Panc1 (cell line): ENCODE measurements around the gene LRRC26. TPM values are rescaled to one million over a fixed set of nuclear protein-coding genes. Genes with fewer than 3 reads are reported as not detected.

ENCODE experiments used
- ATAC-seq: fragments of 200-7000 bp; cut with Tn5 transposase; 2 replicates; pipeline ENCODE4 v1.9.1; 2020; ENCODE audit warnings: mild to moderate bottlenecking, moderate library complexity
- BruUV-seq: library from RNA; stranded (reverse); fragments of 400-500 nt; replicated peaks from 2 replicates; lab custom pipeline; 2021; lab: Mats Ljungman, UMichigan
- CTCF ChIA-PET: fragments of 300-600 bp; sonication (Branson Sonifier 250); formaldehyde crosslinking; loops from one replicate; lab custom pipeline; 2022; ENCODE audit warnings: antibody characterized with exemption; lab: Charles Lee
- POLR2A ChIA-PET: fragments of 300-600 bp; sonication (Branson Sonifier 250); formaldehyde crosslinking; loops from one replicate; lab custom pipeline; 2022; ENCODE audit warnings: antibody characterized with exemption; lab: Charles Lee
- DNase-seq: peaks from one replicate; pipeline ENCODE4 v3.0.0-alpha.2; 2010; ENCODE audit warnings: low read depth, low spot score
- H3K27ac ChIP-seq: 2 replicates; pipeline ENCODE4 v1.5.1; 2011; ENCODE audit warnings: mild to moderate bottlenecking, low read length, inconsistent platforms
- H3K27me3 ChIP-seq: fragments of 200-500 bp; sonication (Bioruptor generic); 2 replicates; pipeline ENCODE4 v1.6.0; 2014; ENCODE audit warnings: low read length, inconsistent platforms; ENCODE audit not compliant: control insufficient read depth, insufficient read depth
- H3K36me3 ChIP-seq: fragments of 200-500 bp; sonication (Bioruptor generic); 2 replicates; pipeline ENCODE4 v1.5.1; 2014; ENCODE audit warnings: inconsistent platforms, mild to moderate bottlenecking, low read length, moderate library complexity; ENCODE audit not compliant: control insufficient read depth, insufficient read depth
- H3K4me1 ChIP-seq: 2 replicates; pipeline ENCODE4 v1.5.1; 2011; ENCODE audit warnings: inconsistent platforms, mild to moderate bottlenecking, low read length, moderate library complexity; ENCODE audit not compliant: control insufficient read depth, insufficient read depth
- H3K4me3 ChIP-seq, 2 experiments: 2 replicates each; pipeline ENCODE4 v1.5.1; 2011 to 2012; ENCODE audit warnings: low read depth in 2 of 2, low read length in 2 of 2, mild to moderate bottlenecking in 2 of 2, inconsistent platforms in 1 of 2, moderate library complexity in 1 of 2
- H3K9me3 ChIP-seq: fragments of 200-500 bp; sonication (Bioruptor generic); 2 replicates; pipeline ENCODE4 v1.5.1; 2014; ENCODE audit warnings: low read depth, mild to moderate bottlenecking, inconsistent platforms, low read length, moderate library complexity; ENCODE audit not compliant: control insufficient read depth, insufficient read depth
- CTCF ChIP-seq: fragments of 450-650 bp; IDR thresholded peaks from 2 replicates; pipeline ENCODE4 v1.5.1; 2017; ENCODE audit warnings: mild to moderate bottlenecking
- POLR2AphosphoS5 ChIP-seq: IDR thresholded peaks from 2 replicates; pipeline ENCODE4 v1.6.1; 2012; ENCODE audit warnings: mild to moderate bottlenecking, low read depth, low read length, moderate library complexity
- SIN3A ChIP-seq: IDR thresholded peaks from 2 replicates; pipeline ENCODE4 v1.6.1; 2012; ENCODE audit warnings: low read depth, mild to moderate bottlenecking, low read length, moderate library complexity, borderline replicate concordance; ENCODE audit not compliant: insufficient read depth
- TCF7L2 ChIP-seq: IDR thresholded peaks from 2 replicates; pipeline ENCODE4 v1.6.1; 2011; ENCODE audit warnings: mild to moderate bottlenecking, low read depth, low read length, inconsistent platforms
- in situ Hi-C: cut with HindIII; loops from 2 replicates; pipeline ENCODE4 v1.10.0; 2016; ENCODE audit warnings: low sequenced_read_pairs, low pct_unique_long_range_greater_than_20kb
- intact Hi-C: fragments of 100-400 bp; cut with micrococcal nuclease; formaldehyde crosslinking; loops from one replicate; pipeline ENCODE4 v1.10.0; 2022; ENCODE audit not compliant: unreplicated experiment
- total RNA-seq: library from RNA; stranded (reverse); gene quantifications from one replicate; pipeline ENCODE4 v1.2.1, GENCODE V29; 2021; ENCODE audit not compliant: unreplicated experiment
- TF ChIP-seq, protein P1 (sequence below), 2 experiments: IDR thresholded peaks; 2 replicates each; pipeline ENCODE4 v1.6.1; 2011 to 2012; ENCODE audit warnings: low read depth in 2 of 2, control low read depth in 1 of 2, low read length in 1 of 2, mild to moderate bottlenecking in 1 of 2, moderate library complexity in 1 of 2; ENCODE audit not compliant: insufficient read depth in 1 of 2

LRRC26 gene
- total RNA-seq, 1 experiment from 2014 or later, result 0.69 TPM

GRCh38 chr9:137218212-137218753 is 48.4 kb upstream of the LRRC26 start:
- in situ Hi-C loops, result no loop called here
- ATAC-seq, result peak; percentile 4

GRCh38 chr9:137217276-137218211 is 47.7 kb upstream of the LRRC26 start:
- no peaks in the 10 kb centered on the region for H3K9me3 ChIP-seq
- ChIA-PET CTCF (interaction anchor here (0.6 kb wide), 1 partner anchor 455 kb away, joined by 5 read pairs; no protein-coding TSS in a partner anchor), POLR2A (no interaction called here)
- H3K27me3 ChIP-seq, result no peaks in the 10 kb centered on the region
- ATAC-seq (peak; percentile 73), DNase-seq (no peak)
- H3K4me3 ChIP-seq, result peak overlapping the region; percentile 33 to 48
- peaks cover 26% of the 10 kb centered on the region for H3K4me1 ChIP-seq
- in situ Hi-C loops (no loop called here), intact Hi-C loops (no loop called here)
- H3K36me3 ChIP-seq, result no peaks in the 10 kb centered on the region
- no TSS peak for BruUV-seq
- peak overlapping the region; percentile 86 for H3K27ac ChIP-seq
- no peak; the same call in 1 of the 2 replicates for TF ChIP-seq SIN3A
- TF ChIP-seq, protein P1, sequence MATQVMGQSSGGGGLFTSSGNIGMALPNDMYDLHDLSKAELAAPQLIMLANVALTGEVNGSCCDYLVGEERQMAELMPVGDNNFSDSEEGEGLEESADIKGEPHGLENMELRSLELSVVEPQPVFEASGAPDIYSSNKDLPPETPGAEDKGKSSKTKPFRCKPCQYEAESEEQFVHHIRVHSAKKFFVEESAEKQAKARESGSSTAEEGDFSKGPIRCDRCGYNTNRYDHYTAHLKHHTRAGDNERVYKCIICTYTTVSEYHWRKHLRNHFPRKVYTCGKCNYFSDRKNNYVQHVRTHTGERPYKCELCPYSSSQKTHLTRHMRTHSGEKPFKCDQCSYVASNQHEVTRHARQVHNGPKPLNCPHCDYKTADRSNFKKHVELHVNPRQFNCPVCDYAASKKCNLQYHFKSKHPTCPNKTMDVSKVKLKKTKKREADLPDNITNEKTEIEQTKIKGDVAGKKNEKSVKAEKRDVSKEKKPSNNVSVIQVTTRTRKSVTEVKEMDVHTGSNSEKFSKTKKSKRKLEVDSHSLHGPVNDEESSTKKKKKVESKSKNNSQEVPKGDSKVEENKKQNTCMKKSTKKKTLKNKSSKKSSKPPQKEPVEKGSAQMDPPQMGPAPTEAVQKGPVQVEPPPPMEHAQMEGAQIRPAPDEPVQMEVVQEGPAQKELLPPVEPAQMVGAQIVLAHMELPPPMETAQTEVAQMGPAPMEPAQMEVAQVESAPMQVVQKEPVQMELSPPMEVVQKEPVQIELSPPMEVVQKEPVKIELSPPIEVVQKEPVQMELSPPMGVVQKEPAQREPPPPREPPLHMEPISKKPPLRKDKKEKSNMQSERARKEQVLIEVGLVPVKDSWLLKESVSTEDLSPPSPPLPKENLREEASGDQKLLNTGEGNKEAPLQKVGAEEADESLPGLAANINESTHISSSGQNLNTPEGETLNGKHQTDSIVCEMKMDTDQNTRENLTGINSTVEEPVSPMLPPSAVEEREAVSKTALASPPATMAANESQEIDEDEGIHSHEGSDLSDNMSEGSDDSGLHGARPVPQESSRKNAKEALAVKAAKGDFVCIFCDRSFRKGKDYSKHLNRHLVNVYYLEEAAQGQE (IDR thresholded peaks at IDR 0.05; ENCODE audit: insufficient read depth in 1 of 2, low read depth in 2 of 2, low read length in 1 of 2), result no peak
- no peak for TF ChIP-seq TCF7L2
- TF ChIP-seq CTCF, result 0 out of 2 replicates have a peak, but pooled peaks have one; percentile 19
- peak; percentile 65 for TF ChIP-seq POLR2AphosphoS5

More at GRCh38 chr9:137218212-137218753, 48.4 kb upstream of the LRRC26 start:
- H3K27me3 ChIP-seq, result no peaks in the 10 kb centered on the region
- intact Hi-C loops, result no loop called here
- no peak for DNase-seq
- TF ChIP-seq TCF7L2 (no peak), CTCF (no peak), SIN3A (no peak), POLR2AphosphoS5 (no peak)
- TF ChIP-seq, protein P1 (IDR thresholded peaks at IDR 0.05; ENCODE audit: insufficient read depth in 1 of 2, low read depth in 2 of 2, low read length in 1 of 2), result no peak
- peaks cover 26% of the 10 kb centered on the region for H3K4me1 ChIP-seq
- no peaks in the 10 kb centered on the region for H3K9me3 ChIP-seq
- POLR2A ChIA-PET, result no interaction called here
- H3K27ac ChIP-seq, result peak overlapping the region; percentile 86
- CTCF ChIA-PET, result interaction anchor here (1.5 kb wide), 1 partner anchor 14 kb away, joined by 12 read pairs; no protein-coding TSS in a partner anchor
- peak overlapping the region; percentile 33 to 48 for H3K4me3 ChIP-seq
- no peaks in the 10 kb centered on the region for H3K36me3 ChIP-seq
- BruUV-seq, result no TSS peak
